Placental epithelial cell (primary cell): ENCODE measurements around the gene YWHAG. TPM values are rescaled to one million over a fixed set of nuclear protein-coding genes. Genes with fewer than 3 reads are reported as not detected.

Source experiments
- total RNA-seq: library from RNA; depleted of rRNA; stranded (reverse); fragments of >200 nt; gene quantifications from 2 replicates; pipeline ENCODE4 v1.2.3, GENCODE V29; 2012

YWHAG gene
- 70.7 and 82.5 TPM in 2 replicates for total RNA-seq

DNA sequence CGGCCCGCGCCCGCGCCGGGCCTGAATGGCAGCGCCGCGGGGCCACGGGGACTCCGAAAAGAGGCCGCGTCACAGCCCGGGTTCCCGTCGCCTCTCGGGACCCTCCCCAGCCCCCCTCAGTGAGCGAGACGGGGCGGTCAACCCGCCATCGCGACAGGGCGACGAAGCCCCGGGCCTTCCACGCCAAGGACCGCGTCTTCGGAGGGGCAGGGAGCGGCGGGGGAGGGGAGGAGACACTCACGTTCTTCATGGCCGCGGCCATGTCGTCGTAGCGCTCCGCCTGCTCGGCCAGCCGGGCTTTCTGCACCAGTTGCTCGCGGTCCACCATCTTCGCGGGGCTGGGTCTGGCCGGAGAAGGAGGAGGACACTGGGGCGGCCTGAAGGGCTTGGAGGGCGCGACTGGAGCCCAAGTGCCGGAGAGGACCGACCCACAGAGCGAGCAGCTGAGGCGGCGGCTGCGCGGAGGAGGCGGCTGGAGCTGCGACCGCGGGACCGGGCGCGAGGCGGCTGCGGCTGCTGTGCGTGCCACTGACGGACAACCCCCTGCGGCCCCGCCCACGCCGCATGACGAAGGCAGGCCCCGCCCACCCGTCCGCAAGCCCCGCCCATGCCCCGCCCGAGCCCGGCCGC lies at the start of gene YWHAG:
Gene YWHAG, minus strand, starts transcription at position 511 of the 630 bp plus-strand sequence. Its CDS starts 183 bp downstream, at position 328.

DNA sequence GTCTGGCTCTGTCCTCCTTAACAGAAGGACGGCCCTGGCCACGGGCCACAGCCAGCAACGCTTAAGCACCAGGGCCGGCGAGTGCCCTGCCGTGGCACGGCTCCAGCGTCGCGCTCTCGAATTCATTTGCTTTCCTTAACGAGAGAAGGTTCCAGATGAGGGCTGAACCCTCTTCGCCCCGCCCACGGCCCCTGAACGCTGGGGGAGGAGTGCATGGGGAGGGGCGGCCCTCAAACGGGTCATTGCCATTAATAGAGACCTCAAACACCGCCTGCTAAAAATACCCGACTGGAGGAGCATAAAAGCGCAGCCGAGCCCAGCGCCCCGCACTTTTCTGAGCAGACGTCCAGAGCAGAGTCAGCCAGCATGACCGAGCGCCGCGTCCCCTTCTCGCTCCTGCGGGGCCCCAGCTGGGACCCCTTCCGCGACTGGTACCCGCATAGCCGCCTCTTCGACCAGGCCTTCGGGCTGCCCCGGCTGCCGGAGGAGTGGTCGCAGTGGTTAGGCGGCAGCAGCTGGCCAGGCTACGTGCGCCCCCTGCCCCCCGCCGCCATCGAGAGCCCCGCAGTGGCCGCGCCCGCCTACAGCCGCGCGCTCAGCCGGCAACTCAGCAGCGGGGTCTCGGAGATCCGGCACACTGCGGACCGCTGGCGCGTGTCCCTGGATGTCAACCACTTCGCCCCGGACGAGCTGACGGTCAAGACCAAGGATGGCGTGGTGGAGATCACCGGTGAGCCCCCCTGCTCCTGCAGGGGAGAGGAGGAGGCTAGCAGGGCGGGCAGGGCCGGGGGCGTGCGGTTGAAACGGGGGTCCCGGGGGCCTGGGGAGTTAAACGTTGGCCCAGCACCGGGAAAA lies 56.2 kb downstream of the YWHAG start, which contains the start of gene HSPB1:
Gene HSPB1, plus strand, starts transcription at position 327 of the 855 bp plus-strand sequence. Its CDS starts 40 bp downstream, at position 367.

Other genes with a start within 250 kb of the YWHAG start
- 0.87 and 2.7 TPM in 2 replicates for gene SRRM3, start 157.1 kb downstream of the YWHAG start, total RNA-seq
- 217 and 235 TPM in 2 replicates for gene HSPB1, start 56.3 kb downstream of the YWHAG start, total RNA-seq
- gene SSC4D, start 50.7 kb upstream of the YWHAG start, total RNA-seq = 1.6 and 6.3 TPM in 2 replicates
- gene ZP3, start 66.0 kb upstream of the YWHAG start, total RNA-seq = 0.98 and 4.7 TPM in 2 replicates
- 10.2 and 11.8 TPM in 2 replicates for gene DTX2, start 102.7 kb upstream of the YWHAG start, total RNA-seq
- gene UPK3B, start 151.6 kb upstream of the YWHAG start, total RNA-seq = 23.4 and 47.5 TPM in 2 replicates
- under 0.01 and 0.39 TPM in 2 replicates for gene SPDYE16, start 184.3 kb upstream of the YWHAG start, total RNA-seq